IgD-negative memory B cell (primary cell): Measurements from ENCODE around the gene C2CD2. TPM values are rescaled to one million over a fixed set of nuclear protein-coding genes. Genes with fewer than 3 reads are reported as not detected.
"Not testable (repeated sequence)": the region's sequence is repeated elsewhere in the genome, so short reads cannot be mapped to it uniquely, and the experiment has no call there.

Experiments
- H3K27ac Mint-ChIP-seq, 3 donors: one replicate each; pipeline ENCODE4 v1.8.0; 2020 to 2022; ENCODE audit warnings: mild to moderate bottlenecking in 3 of 3, mixed read lengths in 3 of 3, moderate library complexity in 1 of 3
- H3K27me3 Mint-ChIP-seq: one replicate; pipeline ENCODE4 v1.8.0; 2021; ENCODE audit warnings: mixed read lengths
- H3K36me3 Mint-ChIP-seq: one replicate; pipeline ENCODE4 v1.8.0; 2020; ENCODE audit warnings: mild to moderate bottlenecking, mixed read lengths
- H3K4me1 Mint-ChIP-seq, 3 donors: one replicate each; pipeline ENCODE4 v1.8.0; 2020 to 2022; ENCODE audit warnings: mixed read lengths in 3 of 3, mild to moderate bottlenecking in 1 of 3
- H3K4me3 Mint-ChIP-seq, 4 donors: one replicate each; pipeline ENCODE4 v1.8.0; 2020 to 2022; ENCODE audit warnings: mild to moderate bottlenecking in 4 of 4, mixed read lengths in 4 of 4, moderate library complexity in 3 of 4
- H3K9me3 Mint-ChIP-seq, 3 donors: one replicate each; pipeline ENCODE4 v1.8.0; 2020 to 2021; ENCODE audit warnings: mixed read lengths in 3 of 3, mild to moderate bottlenecking in 1 of 3
- polyA plus RNA-seq: library from polyadenylated mRNA; unstranded; fragments of 300-500 nt; fragmentation: Illumina TruSeq; gene quantifications from one replicate; pipeline ENCODE4 v1.2.3, GENCODE V29; 2021

C2CD2 gene
- polyA plus RNA-seq, 1 donor from 2014 or later: 3.5 TPM

DNA sequence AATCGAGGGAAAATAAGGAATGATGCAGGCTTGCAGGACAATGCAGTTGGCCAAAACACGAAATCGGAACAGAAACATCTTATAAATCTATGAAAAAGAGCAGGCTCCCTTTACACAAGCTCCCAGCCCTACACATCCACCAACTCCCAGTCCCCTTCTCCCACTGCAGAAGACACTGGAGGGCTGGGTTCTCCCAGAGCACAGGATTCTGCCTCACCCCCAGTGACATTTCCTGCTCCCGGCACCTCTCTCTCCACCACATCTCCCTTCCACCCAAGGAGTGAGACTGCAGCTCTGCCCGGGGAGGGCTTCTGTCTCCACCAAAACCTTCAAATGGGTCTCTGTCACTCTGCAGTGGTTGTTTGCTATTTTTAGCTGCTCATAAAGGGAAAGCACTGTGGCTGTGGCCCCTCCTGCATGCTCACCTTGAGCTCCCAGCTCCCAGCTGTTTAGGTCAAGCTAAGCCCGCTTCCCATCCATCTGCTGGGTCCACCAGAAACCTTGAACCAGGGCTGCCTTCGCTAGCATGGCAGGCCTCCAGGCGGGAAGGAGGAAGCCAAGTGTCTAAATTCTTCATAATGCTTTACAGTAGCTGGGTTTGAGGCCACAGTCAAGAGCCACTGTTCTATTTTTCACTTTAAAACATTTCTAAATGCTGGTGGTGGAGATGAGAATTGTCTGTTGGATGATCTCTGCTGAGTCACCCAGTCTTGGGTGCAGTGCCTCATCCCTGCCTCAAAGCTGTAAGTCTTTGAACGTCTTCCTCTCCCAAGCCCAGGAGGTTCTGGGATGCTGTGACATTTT lies 3.3 kb upstream of the C2CD2 start:
- H3K27ac Mint-ChIP-seq: no peak overlapping the region
- H3K4me1 Mint-ChIP-seq: peaks cover 8 to 23% (median 15%) of the 10 kb centered on the region in 3 donors
- H3K36me3 Mint-ChIP-seq: peaks cover 3% of the 10 kb centered on the region
- peak overlapping the region in 1 of 4 donors; percentile 68 for H3K4me3 Mint-ChIP-seq
- peaks cover 0 to 4% (median 0%) of the 10 kb centered on the region in 3 donors for H3K9me3 Mint-ChIP-seq
- peaks cover 48% of the 10 kb centered on the region for H3K27me3 Mint-ChIP-seq

GRCh38 chr21:41955516-41955915 lies 1.7 kb upstream of the C2CD2 start:
- no peak overlapping the region for H3K27ac Mint-ChIP-seq
- peaks cover 3% of the 10 kb centered on the region for H3K36me3 Mint-ChIP-seq
- H3K4me3 Mint-ChIP-seq: peak overlapping the region; percentile 1 to 78 (median 60)

DNA sequence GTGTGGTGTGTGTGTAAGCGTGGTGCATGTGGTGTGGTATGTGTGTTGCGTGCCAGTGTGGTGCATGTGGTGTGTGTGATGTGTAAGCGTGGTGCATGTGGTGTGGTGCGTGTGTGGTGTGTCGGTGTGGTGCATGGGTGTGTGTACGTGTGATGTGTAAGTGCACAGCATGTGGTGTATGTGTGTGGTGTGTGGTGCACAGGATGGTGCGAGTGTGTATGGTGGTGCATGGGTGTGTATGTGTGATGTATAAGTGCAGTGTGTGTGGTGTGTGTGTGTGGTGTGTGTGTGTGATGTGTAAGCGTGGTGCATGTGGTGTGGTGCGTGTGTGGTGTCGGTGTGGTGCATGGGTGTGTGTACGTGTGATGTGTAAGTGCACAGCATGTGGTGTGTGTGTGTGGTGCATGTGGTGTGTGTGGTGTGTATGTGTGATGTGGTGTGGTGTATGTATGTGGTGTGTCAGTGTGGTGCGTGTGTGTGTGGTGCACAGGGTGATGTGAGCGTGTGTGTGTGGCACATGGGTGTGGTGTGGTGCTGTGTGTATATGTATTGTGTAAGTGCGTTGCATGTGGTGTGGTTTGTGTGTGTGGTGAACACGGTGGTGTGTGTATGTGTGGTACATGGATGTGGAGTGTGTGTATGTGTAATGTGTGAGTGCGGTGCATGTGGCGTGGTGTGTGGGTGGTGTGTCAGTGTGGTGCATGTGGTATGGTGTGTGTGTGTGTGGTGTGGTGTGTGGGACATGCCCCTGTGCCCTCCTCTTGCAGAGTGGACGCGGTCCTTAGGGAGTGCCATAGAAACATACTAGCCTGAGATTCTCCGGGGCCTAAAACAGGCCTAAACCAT lies 1.1 kb upstream of the C2CD2 start:
- Mint-ChIP-seq H3K36me3 (peaks cover 1% of the 10 kb centered on the region), H3K27me3 (peaks cover 43% of the 10 kb centered on the region), H3K27ac (peak overlapping the region in 1 of 3 donors; percentile 84), H3K4me3 (peak overlapping the region in 3 of 4 donors; percentile 68 to 78 (median 69)), H3K9me3 (peaks cover 0 to 4% (median 0%) of the 10 kb centered on the region in 3 donors), H3K4me1 (peaks cover 0 to 17% (median 14%) of the 10 kb centered on the region in 3 donors)

More at GRCh38 chr21:41955516-41955915, 1.7 kb upstream of the C2CD2 start:
- Mint-ChIP-seq H3K9me3 (peaks cover 0 to 4% (median 0%) of the 10 kb centered on the region in 3 donors), H3K4me1 (peaks cover 0 to 17% (median 15%) of the 10 kb centered on the region in 3 donors), H3K27me3 (peaks cover 43% of the 10 kb centered on the region)

GRCh38 chr21:41953249-41953830 lies 478 bp downstream of the C2CD2 start:
- H3K4me1 Mint-ChIP-seq: peaks cover 0 to 17% (median 14%) of the 10 kb centered on the region in 3 donors
- peaks cover 1% of the 10 kb centered on the region for H3K36me3 Mint-ChIP-seq
- no peak overlapping the region for H3K27ac Mint-ChIP-seq

GRCh38 chr21:41952568-41953248 lies 1.1 kb downstream of the C2CD2 start:
- no peak overlapping the region for H3K27ac Mint-ChIP-seq
- peak overlapping the region; percentile 37 to 79 (median 66) for H3K4me3 Mint-ChIP-seq
- peaks cover 43% of the 10 kb centered on the region for H3K27me3 Mint-ChIP-seq
- H3K36me3 Mint-ChIP-seq: peaks cover 1% of the 10 kb centered on the region
- H3K4me1 Mint-ChIP-seq: peaks cover 0 to 17% (median 14%) of the 10 kb centered on the region in 3 donors
- H3K9me3 Mint-ChIP-seq: peaks cover 0 to 5% (median 0%) of the 10 kb centered on the region in 3 donors

More at GRCh38 chr21:41953249-41953830, 478 bp downstream of the C2CD2 start:
- Mint-ChIP-seq H3K4me3 (peak overlapping the region in 2 of 4 donors; percentile 37 to 46), H3K27me3 (peaks cover 43% of the 10 kb centered on the region), H3K9me3 (peaks cover 0 to 5% (median 0%) of the 10 kb centered on the region in 3 donors)

- H3K36me3 Mint-ChIP-seq: no peaks in the 10 kb centered on the region
- H3K4me3 Mint-ChIP-seq: peak overlapping the region; percentile 19 to 79 (median 66)
- H3K27ac Mint-ChIP-seq: peak overlapping the region in 1 of 3 donors; percentile 13
- H3K27me3 Mint-ChIP-seq: peaks cover 37% of the 10 kb centered on the region
- H3K4me1 Mint-ChIP-seq: peaks cover 0 to 17% (median 14%) of the 10 kb centered on the region in 3 donors
- H3K9me3 Mint-ChIP-seq: peaks cover 0 to 5% (median 0%) of the 10 kb centered on the region in 3 donors
These were observed 1.8 kb downstream of the C2CD2 start for GRCh38 chr21:41951876-41952567.

DNA sequence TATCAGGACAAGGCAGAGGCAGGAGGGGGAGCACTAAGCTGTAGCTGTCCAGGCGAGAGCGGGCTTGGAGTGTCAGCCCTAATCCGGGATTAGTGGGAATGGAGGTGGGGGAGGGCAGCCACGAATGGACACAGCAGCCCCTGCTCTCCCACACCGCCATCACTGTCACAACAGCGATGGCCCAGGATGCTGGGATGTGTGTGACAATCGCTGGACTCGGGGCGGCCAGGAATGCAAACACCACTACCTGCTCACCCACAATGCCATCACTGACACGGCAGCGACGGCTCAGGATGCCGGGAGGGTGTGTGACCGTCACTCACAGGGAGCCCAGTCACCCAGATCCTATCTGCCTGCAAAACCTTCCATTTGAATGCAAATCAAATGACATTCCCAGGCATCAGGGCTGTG lies 2.9 kb downstream of the C2CD2 start:
- H3K27ac Mint-ChIP-seq: no peak overlapping the region
- peaks cover 28% of the 10 kb centered on the region for H3K27me3 Mint-ChIP-seq
- peaks cover 0 to 17% (median 14%) of the 10 kb centered on the region in 3 donors for H3K4me1 Mint-ChIP-seq
- peaks cover 0 to 5% (median 0%) of the 10 kb centered on the region in 3 donors for H3K9me3 Mint-ChIP-seq
- H3K4me3 Mint-ChIP-seq: no peak overlapping the region
- no peaks in the 10 kb centered on the region for H3K36me3 Mint-ChIP-seq

DNA sequence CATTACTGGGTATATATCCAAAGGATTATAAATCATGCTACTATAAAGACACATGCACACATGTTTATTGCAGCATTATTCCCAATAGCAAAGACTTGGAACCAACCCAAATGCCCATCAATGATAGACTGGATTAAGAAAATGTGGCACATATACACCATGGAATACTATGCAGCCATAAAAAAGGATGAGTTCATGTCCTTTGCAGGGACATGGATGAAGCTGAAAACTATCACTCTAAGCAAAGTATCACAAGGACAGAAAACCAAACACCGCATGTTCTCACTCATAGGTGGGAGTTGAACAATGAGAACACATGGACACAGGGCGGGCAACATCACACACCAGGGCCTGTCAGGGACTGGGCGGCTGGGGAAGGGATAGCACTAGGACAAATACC lies 4.2 kb downstream of the C2CD2 start:
- H3K27me3 Mint-ChIP-seq: peaks cover 19% of the 10 kb centered on the region
- not testable (repeated sequence) for H3K36me3 Mint-ChIP-seq, H3K4me1 Mint-ChIP-seq, H3K9me3 Mint-ChIP-seq, H3K4me3 Mint-ChIP-seq, H3K27ac Mint-ChIP-seq

- Mint-ChIP-seq H3K4me1 (peaks cover 0 to 4% (median 3%) of the 10 kb centered on the region in 3 donors), H3K27me3 (peaks cover 15% of the 10 kb centered on the region), H3K36me3 (no peaks in the 10 kb centered on the region), H3K27ac (no peak overlapping the region), H3K4me3 (no peak overlapping the region), H3K9me3 (peaks cover 0 to 2% (median 0%) of the 10 kb centered on the region in 3 donors)
These were observed 4.9 kb downstream of the C2CD2 start for GRCh38 chr21:41948901-41949300.

GRCh38 chr21:41948078-41948895 lies 5.5 kb downstream of the C2CD2 start:
- no peak overlapping the region for H3K4me3 Mint-ChIP-seq
- H3K4me1 Mint-ChIP-seq: peaks cover 0 to 4% (median 3%) of the 10 kb centered on the region in 3 donors
- peaks cover 0 to 2% (median 0%) of the 10 kb centered on the region in 3 donors for H3K9me3 Mint-ChIP-seq
- H3K36me3 Mint-ChIP-seq: no peaks in the 10 kb centered on the region
- peaks cover 15% of the 10 kb centered on the region for H3K27me3 Mint-ChIP-seq
- H3K27ac Mint-ChIP-seq: peak overlapping the region in 1 of 3 donors; percentile 33

DNA sequence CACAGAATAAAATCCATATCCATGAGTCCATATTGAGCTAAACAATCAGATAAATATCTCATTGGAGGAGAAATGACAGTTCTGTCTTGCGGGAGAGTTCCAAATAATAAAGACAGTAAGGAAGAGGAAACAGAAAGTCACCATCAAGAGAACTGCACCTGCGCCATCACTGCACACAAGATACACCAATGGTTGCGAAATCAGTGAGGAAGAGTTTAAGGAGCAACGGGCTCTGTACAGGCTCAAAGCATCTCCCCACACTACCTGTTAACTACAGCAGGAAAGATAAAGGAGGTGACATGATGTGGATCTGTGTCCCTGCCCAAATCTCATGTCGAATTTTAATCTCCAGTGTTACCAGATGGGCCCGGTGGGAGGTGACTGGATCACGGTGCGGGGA lies 7.8 kb downstream of the C2CD2 start:
- H3K4me3 Mint-ChIP-seq: no peak overlapping the region
- H3K4me1 Mint-ChIP-seq: no peaks in the 10 kb centered on the region
- H3K27me3 Mint-ChIP-seq: no peaks in the 10 kb centered on the region
- peaks cover 0 to 2% (median 0%) of the 10 kb centered on the region in 3 donors for H3K9me3 Mint-ChIP-seq
- H3K36me3 Mint-ChIP-seq: no peaks in the 10 kb centered on the region
- no peak overlapping the region for H3K27ac Mint-ChIP-seq

- Mint-ChIP-seq H3K4me1 (no peaks in the 10 kb centered on the region), H3K27ac (no peak overlapping the region), H3K4me3 (no peak overlapping the region), H3K27me3 (no peaks in the 10 kb centered on the region), H3K9me3 (no peaks in the 10 kb centered on the region), H3K36me3 (no peaks in the 10 kb centered on the region)
These were observed 10.0 kb downstream of the C2CD2 start for GRCh38 chr21:41943851-41944250.

GRCh38 chr21:41942457-41942856 lies 11.4 kb downstream of the C2CD2 start:
- Mint-ChIP-seq H3K9me3 (no peaks in the 10 kb centered on the region), H3K27me3 (no peaks in the 10 kb centered on the region), H3K36me3 (no peaks in the 10 kb centered on the region), H3K27ac (no peak overlapping the region), H3K4me3 (no peak overlapping the region), H3K4me1 (no peaks in the 10 kb centered on the region)
